ENCODE data around the gene E2F7. TPM values are rescaled to one million over a fixed set of nuclear protein-coding genes. Genes with fewer than 3 reads are reported as not detected.

The E2F7 gene
- total and polyA plus RNA-seq, 2 of the 8 experiments (the other 6 are each of a cell fraction or from before 2014, with no cell fraction given), result 8.8 to 18.5 TPM

- TF ChIP-seq, protein P1, sequence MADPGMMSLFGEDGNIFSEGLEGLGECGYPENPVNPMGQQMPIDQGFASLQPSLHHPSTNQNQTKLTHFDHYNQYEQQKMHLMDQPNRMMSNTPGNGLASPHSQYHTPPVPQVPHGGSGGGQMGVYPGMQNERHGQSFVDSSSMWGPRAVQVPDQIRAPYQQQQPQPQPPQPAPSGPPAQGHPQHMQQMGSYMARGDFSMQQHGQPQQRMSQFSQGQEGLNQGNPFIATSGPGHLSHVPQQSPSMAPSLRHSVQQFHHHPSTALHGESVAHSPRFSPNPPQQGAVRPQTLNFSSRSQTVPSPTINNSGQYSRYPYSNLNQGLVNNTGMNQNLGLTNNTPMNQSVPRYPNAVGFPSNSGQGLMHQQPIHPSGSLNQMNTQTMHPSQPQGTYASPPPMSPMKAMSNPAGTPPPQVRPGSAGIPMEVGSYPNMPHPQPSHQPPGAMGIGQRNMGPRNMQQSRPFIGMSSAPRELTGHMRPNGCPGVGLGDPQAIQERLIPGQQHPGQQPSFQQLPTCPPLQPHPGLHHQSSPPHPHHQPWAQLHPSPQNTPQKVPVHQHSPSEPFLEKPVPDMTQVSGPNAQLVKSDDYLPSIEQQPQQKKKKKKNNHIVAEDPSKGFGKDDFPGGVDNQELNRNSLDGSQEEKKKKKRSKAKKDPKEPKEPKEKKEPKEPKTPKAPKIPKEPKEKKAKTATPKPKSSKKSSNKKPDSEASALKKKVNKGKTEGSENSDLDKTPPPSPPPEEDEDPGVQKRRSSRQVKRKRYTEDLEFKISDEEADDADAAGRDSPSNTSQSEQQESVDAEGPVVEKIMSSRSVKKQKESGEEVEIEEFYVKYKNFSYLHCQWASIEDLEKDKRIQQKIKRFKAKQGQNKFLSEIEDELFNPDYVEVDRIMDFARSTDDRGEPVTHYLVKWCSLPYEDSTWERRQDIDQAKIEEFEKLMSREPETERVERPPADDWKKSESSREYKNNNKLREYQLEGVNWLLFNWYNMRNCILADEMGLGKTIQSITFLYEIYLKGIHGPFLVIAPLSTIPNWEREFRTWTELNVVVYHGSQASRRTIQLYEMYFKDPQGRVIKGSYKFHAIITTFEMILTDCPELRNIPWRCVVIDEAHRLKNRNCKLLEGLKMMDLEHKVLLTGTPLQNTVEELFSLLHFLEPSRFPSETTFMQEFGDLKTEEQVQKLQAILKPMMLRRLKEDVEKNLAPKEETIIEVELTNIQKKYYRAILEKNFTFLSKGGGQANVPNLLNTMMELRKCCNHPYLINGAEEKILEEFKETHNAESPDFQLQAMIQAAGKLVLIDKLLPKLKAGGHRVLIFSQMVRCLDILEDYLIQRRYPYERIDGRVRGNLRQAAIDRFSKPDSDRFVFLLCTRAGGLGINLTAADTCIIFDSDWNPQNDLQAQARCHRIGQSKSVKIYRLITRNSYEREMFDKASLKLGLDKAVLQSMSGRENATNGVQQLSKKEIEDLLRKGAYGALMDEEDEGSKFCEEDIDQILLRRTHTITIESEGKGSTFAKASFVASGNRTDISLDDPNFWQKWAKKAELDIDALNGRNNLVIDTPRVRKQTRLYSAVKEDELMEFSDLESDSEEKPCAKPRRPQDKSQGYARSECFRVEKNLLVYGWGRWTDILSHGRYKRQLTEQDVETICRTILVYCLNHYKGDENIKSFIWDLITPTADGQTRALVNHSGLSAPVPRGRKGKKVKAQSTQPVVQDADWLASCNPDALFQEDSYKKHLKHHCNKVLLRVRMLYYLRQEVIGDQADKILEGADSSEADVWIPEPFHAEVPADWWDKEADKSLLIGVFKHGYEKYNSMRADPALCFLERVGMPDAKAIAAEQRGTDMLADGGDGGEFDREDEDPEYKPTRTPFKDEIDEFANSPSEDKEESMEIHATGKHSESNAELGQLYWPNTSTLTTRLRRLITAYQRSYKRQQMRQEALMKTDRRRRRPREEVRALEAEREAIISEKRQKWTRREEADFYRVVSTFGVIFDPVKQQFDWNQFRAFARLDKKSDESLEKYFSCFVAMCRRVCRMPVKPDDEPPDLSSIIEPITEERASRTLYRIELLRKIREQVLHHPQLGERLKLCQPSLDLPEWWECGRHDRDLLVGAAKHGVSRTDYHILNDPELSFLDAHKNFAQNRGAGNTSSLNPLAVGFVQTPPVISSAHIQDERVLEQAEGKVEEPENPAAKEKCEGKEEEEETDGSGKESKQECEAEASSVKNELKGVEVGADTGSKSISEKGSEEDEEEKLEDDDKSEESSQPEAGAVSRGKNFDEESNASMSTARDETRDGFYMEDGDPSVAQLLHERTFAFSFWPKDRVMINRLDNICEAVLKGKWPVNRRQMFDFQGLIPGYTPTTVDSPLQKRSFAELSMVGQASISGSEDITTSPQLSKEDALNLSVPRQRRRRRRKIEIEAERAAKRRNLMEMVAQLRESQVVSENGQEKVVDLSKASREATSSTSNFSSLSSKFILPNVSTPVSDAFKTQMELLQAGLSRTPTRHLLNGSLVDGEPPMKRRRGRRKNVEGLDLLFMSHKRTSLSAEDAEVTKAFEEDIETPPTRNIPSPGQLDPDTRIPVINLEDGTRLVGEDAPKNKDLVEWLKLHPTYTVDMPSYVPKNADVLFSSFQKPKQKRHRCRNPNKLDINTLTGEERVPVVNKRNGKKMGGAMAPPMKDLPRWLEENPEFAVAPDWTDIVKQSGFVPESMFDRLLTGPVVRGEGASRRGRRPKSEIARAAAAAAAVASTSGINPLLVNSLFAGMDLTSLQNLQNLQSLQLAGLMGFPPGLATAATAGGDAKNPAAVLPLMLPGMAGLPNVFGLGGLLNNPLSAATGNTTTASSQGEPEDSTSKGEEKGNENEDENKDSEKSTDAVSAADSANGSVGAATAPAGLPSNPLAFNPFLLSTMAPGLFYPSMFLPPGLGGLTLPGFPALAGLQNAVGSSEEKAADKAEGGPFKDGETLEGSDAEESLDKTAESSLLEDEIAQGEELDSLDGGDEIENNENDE (IDR thresholded peaks at IDR 0.05; ENCODE audit: insufficient replicate concordance, low read length), result no peak
- no peak for TF ChIP-seq RXRA (IDR thresholded peaks at IDR 0.05; ENCODE audit: insufficient read depth, low read depth, low read length)
- TF ChIP-seq TEAD4 (IDR thresholded peaks at IDR 0.05; ENCODE audit: low read depth, low read length), result no peak
Observed at GRCh38 chr12:77047341-77048109, 17.8 kb downstream of the E2F7 start (continued).

Measured in H1 (cell line).